ENCODE results near the gene DZANK1. TPM values are rescaled to one million over a fixed set of nuclear protein-coding genes. Genes with fewer than 3 reads are reported as not detected.

The DZANK1 gene
- total RNA-seq, 1 donor from 2014 or later = 8.3 TPM

- DNase-seq (ENCODE audit: low spot score) = no peak
- H3K27ac Mint-ChIP-seq = peak overlapping the region; percentile 100
- Histone ChIP-seq H2AFZ (replicated peaks) (peak overlapping the region; percentile 97), H3K9me3 (ENCODE audit: low read depth) (no peaks in the 10 kb centered on the region), H3K36me3 (no peaks in the 10 kb centered on the region), H3K4me3 (peak overlapping the region; percentile 83), H3F3A (ENCODE audit: low read depth) (peaks cover 14% of the 10 kb centered on the region), H3K79me2 (ENCODE audit: low read depth) (peaks cover 45% of the 10 kb centered on the region), H3K27me3 (no peaks in the 10 kb centered on the region), H3K4me2 (peak overlapping the region; percentile 81), H4K20me1 (ENCODE audit: low read depth) (no peaks in the 10 kb centered on the region), H3K9ac (peak overlapping the region; percentile 16), H3K27ac (peak overlapping the region; percentile 11), H3K4me1 (peaks cover 13% of the 10 kb centered on the region)
- H3K4me1 Mint-ChIP-seq = peaks cover 23% of the 10 kb centered on the region
- H3K27me3 Mint-ChIP-seq (ENCODE audit: insufficient read depth, low read depth) = no peaks in the 10 kb centered on the region
- TF ChIP-seq CTCF (IDR thresholded peaks at IDR 0.05) (no peak), EZH2 (IDR thresholded peaks at IDR 0.05) (no peak), EZH2phosphoT487 (IDR thresholded peaks at IDR 0.05) (no peak)
- H3K4me3 Mint-ChIP-seq = peak overlapping the region; percentile 99
- no peaks in the 10 kb centered on the region for H3K36me3 Mint-ChIP-seq
- H3K9me3 Mint-ChIP-seq = no peaks in the 10 kb centered on the region
These were observed 296 bp downstream of the DZANK1 start for GRCh38 chr20:18466574-18466893.

GRCh38 chr20:18465536-18466200, 1.2 kb downstream of the DZANK1 start:
- H3K27ac Mint-ChIP-seq = no peak overlapping the region
- Histone ChIP-seq H3K4me3 (peak overlapping the region; percentile 83), H2AFZ (replicated peaks) (peak overlapping the region; percentile 97)

GRCh38 chr20:18456600-18456999, 10.2 kb downstream of the DZANK1 start:
- Histone ChIP-seq H3K27me3 (no peaks in the 10 kb centered on the region), H3K27ac (no peak overlapping the region), H2AFZ (replicated peaks) (no peak overlapping the region), H3K9ac (no peak overlapping the region), H3K4me1 (no peaks in the 10 kb centered on the region), H3K9me3 (ENCODE audit: low read depth) (peaks cover 7% of the 10 kb centered on the region), H3F3A (ENCODE audit: low read depth) (no peaks in the 10 kb centered on the region), H3K4me2 (no peak overlapping the region), H3K79me2 (ENCODE audit: low read depth) (no peaks in the 10 kb centered on the region), H4K20me1 (ENCODE audit: low read depth) (no peaks in the 10 kb centered on the region), H3K4me3 (no peak overlapping the region), H3K36me3 (no peaks in the 10 kb centered on the region)
- no peak for TF ChIP-seq CTCF (IDR thresholded peaks at IDR 0.05)
- TF ChIP-seq EZH2phosphoT487 (IDR thresholded peaks at IDR 0.05) = no peak
- TF ChIP-seq EZH2 (IDR thresholded peaks at IDR 0.05) = no peak
- Mint-ChIP-seq H3K36me3 (peaks cover 8% of the 10 kb centered on the region), H3K27ac (no peak overlapping the region), H3K27me3 (ENCODE audit: insufficient read depth, low read depth) (peaks cover 4% of the 10 kb centered on the region), H3K4me3 (no peak overlapping the region), H3K4me1 (no peaks in the 10 kb centered on the region), H3K9me3 (peaks cover 2% of the 10 kb centered on the region)
- DNase-seq (ENCODE audit: low spot score) = no peak

More at GRCh38 chr20:18465536-18466200, 1.2 kb downstream of the DZANK1 start:
- H3K36me3 ChIP-seq = no peaks in the 10 kb centered on the region
- Mint-ChIP-seq H3K9me3 (no peaks in the 10 kb centered on the region), H3K4me3 (peak overlapping the region; percentile 99), H3K4me1 (peaks cover 23% of the 10 kb centered on the region), H3K36me3 (no peaks in the 10 kb centered on the region), H3K27me3 (ENCODE audit: insufficient read depth, low read depth) (no peaks in the 10 kb centered on the region)
- peak overlapping the region; percentile 16 for H3K9ac ChIP-seq
- H3K4me1 ChIP-seq = peaks cover 13% of the 10 kb centered on the region
- peak overlapping the region; percentile 81 for H3K4me2 ChIP-seq
- H3F3A ChIP-seq (ENCODE audit: low read depth) = peaks cover 14% of the 10 kb centered on the region
- no peak overlapping the region for H3K27ac ChIP-seq
- H4K20me1 ChIP-seq (ENCODE audit: low read depth) = no peaks in the 10 kb centered on the region
- peaks cover 40% of the 10 kb centered on the region for H3K79me2 ChIP-seq (ENCODE audit: low read depth)
- no peak for DNase-seq (ENCODE audit: low spot score)
- TF ChIP-seq EZH2 (IDR thresholded peaks at IDR 0.05) (no peak), CTCF (IDR thresholded peaks at IDR 0.05) (no peak), EZH2phosphoT487 (IDR thresholded peaks at IDR 0.05) (no peak)
- H3K27me3 ChIP-seq = no peaks in the 10 kb centered on the region
- no peaks in the 10 kb centered on the region for H3K9me3 ChIP-seq (ENCODE audit: low read depth)
